Measurements from ENCODE around the gene CHSY1.

CHSY1 gene

GRCh38 chr15:101210058-101210457 lies 41.8 kb downstream of the CHSY1 start:
- no peak for ATAC-seq
- DNase-seq = no peak

- DNase-seq (no peak), ATAC-seq (no peak)
Measured at GRCh38 chr15:101209285-101209845, 42.5 kb downstream of the CHSY1 start.

GRCh38 chr15:101207867-101208288 lies 44.0 kb downstream of the CHSY1 start:
- DNase-seq (no peak), ATAC-seq (no peak)

- DNase-seq (peak; percentile 83), ATAC-seq (peak; percentile 94)
Measured at GRCh38 chr15:101206176-101206591, 45.7 kb downstream of the CHSY1 start.

GRCh38 chr15:101204739-101205535 lies 46.9 kb downstream of the CHSY1 start:
- no peak for DNase-seq
- ATAC-seq = peak; percentile 25

- DNase-seq = no peak
- ATAC-seq = no peak
Measured at GRCh38 chr15:101203607-101204189, 48.1 kb downstream of the CHSY1 start.

- DNase-seq (no peak), ATAC-seq (no peak)
Measured at GRCh38 chr15:101203029-101203573, 48.7 kb downstream of the CHSY1 start.

GRCh38 chr15:101201411-101202174 lies 50.3 kb downstream of the CHSY1 start:
- peak; percentile 46 for DNase-seq
- ATAC-seq = no peak

- DNase-seq (no peak), ATAC-seq (no peak)
Measured at GRCh38 chr15:101200181-101200580, 51.7 kb downstream of the CHSY1 start.

GRCh38 chr15:101198800-101199199 lies 53.0 kb downstream of the CHSY1 start:
- DNase-seq (no peak), ATAC-seq (no peak)

GRCh38 chr15:101198031-101198575 lies 53.7 kb downstream of the CHSY1 start:
- no peak for ATAC-seq
- DNase-seq = no peak

- ATAC-seq (no peak), DNase-seq (no peak)
Measured at GRCh38 chr15:101194546-101195125, 57.2 kb downstream of the CHSY1 start.

- ATAC-seq (no peak), DNase-seq (no peak)
Measured at GRCh38 chr15:101193806-101194545, 57.9 kb downstream of the CHSY1 start.

- ATAC-seq = no peak
- DNase-seq = no peak
Measured at GRCh38 chr15:101193120-101193644, 58.7 kb downstream of the CHSY1 start.

GRCh38 chr15:101192081-101192480 lies 59.8 kb downstream of the CHSY1 start:
- no peak for DNase-seq
- ATAC-seq = no peak

- ATAC-seq (peak; percentile 42), DNase-seq (no peak)
Measured at GRCh38 chr15:101191242-101191641, 60.6 kb downstream of the CHSY1 start.

GRCh38 chr15:101190092-101190595 lies 61.7 kb downstream of the CHSY1 start:
- no peak for ATAC-seq

GRCh38 chr15:101189409-101190091 lies 62.3 kb downstream of the CHSY1 start:
- no peak for DNase-seq
- no peak for ATAC-seq

More at GRCh38 chr15:101190092-101190595, 61.7 kb downstream of the CHSY1 start:
- no peak for DNase-seq

- ATAC-seq = peak; percentile 44
- no peak for DNase-seq
Measured at GRCh38 chr15:101188637-101189408, 63.0 kb downstream of the CHSY1 start.

All from stimulated activated naive CD8-positive, alpha-beta T cell treated with anti-CD3 and anti-CD28 coated beads, Interleukin-15, Interleukin-2, amounts not matched to agents 100 U/mL and 50 U/mL, for 24 hours (primary cell).